Measurements from ENCODE around the gene NIPAL1. TPM values are rescaled to one million over a fixed set of nuclear protein-coding genes. Genes with fewer than 3 reads are reported as not detected.

Gene NIPAL1
- total RNA-seq, 1 donor from 2014 or later: 4.9 TPM

- no peaks in the 10 kb centered on the region for H3K27me3 Mint-ChIP-seq (ENCODE audit: low read depth, unreplicated experiment)
- no peak overlapping the region for H3K4me3 Mint-ChIP-seq (ENCODE audit: unreplicated experiment)
- Histone ChIP-seq H3K27me3 (ENCODE audit: insufficient read depth, low read length) (no peaks in the 10 kb centered on the region), H3K79me2 (ENCODE audit: insufficient read depth, low read length) (no peaks in the 10 kb centered on the region), H2AFZ (ENCODE audit: low read depth, low read length) (no peak overlapping the region), H3K4me2 (ENCODE audit: low read length) (no peak overlapping the region), H3K9ac (ENCODE audit: low read length) (no peak overlapping the region), H3K27ac (ENCODE audit: low read depth, low read length) (no peak overlapping the region), H3K4me3 (ENCODE audit: insufficient read depth, low read depth, low read length) (no peak overlapping the region), H3K4me1 (ENCODE audit: insufficient read depth, low read length) (peaks cover 23% of the 10 kb centered on the region), H3K9me3 (ENCODE audit: insufficient read depth, low read depth, low read length) (no peaks in the 10 kb centered on the region), H3K36me3 (ENCODE audit: insufficient read depth, low read length) (no peaks in the 10 kb centered on the region), H4K20me1 (ENCODE audit: insufficient read depth, low read length) (no peaks in the 10 kb centered on the region)
- TF ChIP-seq CTCF (IDR thresholded peaks at IDR 0.05; ENCODE audit: insufficient read depth, low read depth, low read length) (no peak), EZH2 (IDR thresholded peaks at IDR 0.05; ENCODE audit: insufficient read depth, low read length) (no peak)
- H3K9me3 Mint-ChIP-seq (ENCODE audit: unreplicated experiment): no peaks in the 10 kb centered on the region
- H3K4me1 Mint-ChIP-seq (ENCODE audit: low read depth, unreplicated experiment): peaks cover 20% of the 10 kb centered on the region
- FAIRE-seq: no peak
- no peak overlapping the region for H3K27ac Mint-ChIP-seq (ENCODE audit: unreplicated experiment)
- DNase-seq (ENCODE audit: low read depth): no peak
- H3K36me3 Mint-ChIP-seq (ENCODE audit: low read depth, unreplicated experiment): no peaks in the 10 kb centered on the region
Observed at GRCh38 chr4:48078425-48078824, 61.9 kb downstream of the NIPAL1 start.

GRCh38 chr4:48078862-48079655, 62.5 kb downstream of the NIPAL1 start:
- no peak for TF ChIP-seq CTCF (IDR thresholded peaks at IDR 0.05; ENCODE audit: insufficient read depth, low read depth, low read length)
- TF ChIP-seq EZH2 (IDR thresholded peaks at IDR 0.05; ENCODE audit: insufficient read depth, low read length): no peak
- Mint-ChIP-seq H3K4me3 (ENCODE audit: unreplicated experiment) (no peak overlapping the region), H3K4me1 (ENCODE audit: low read depth, unreplicated experiment) (peaks cover 20% of the 10 kb centered on the region), H3K27me3 (ENCODE audit: low read depth, unreplicated experiment) (no peaks in the 10 kb centered on the region), H3K36me3 (ENCODE audit: low read depth, unreplicated experiment) (no peaks in the 10 kb centered on the region), H3K27ac (ENCODE audit: unreplicated experiment) (no peak overlapping the region), H3K9me3 (ENCODE audit: unreplicated experiment) (no peaks in the 10 kb centered on the region)
- Histone ChIP-seq H3K27ac (ENCODE audit: low read depth, low read length) (peak overlapping the region; percentile 45), H3K27me3 (ENCODE audit: insufficient read depth, low read length) (no peaks in the 10 kb centered on the region), H3K4me3 (ENCODE audit: insufficient read depth, low read depth, low read length) (no peak overlapping the region), H3K9ac (ENCODE audit: low read length) (no peak overlapping the region), H3K36me3 (ENCODE audit: insufficient read depth, low read length) (no peaks in the 10 kb centered on the region), H3K4me1 (ENCODE audit: insufficient read depth, low read length) (peaks cover 23% of the 10 kb centered on the region), H3K79me2 (ENCODE audit: insufficient read depth, low read length) (no peaks in the 10 kb centered on the region), H2AFZ (ENCODE audit: low read depth, low read length) (no peak overlapping the region), H4K20me1 (ENCODE audit: insufficient read depth, low read length) (no peaks in the 10 kb centered on the region), H3K4me2 (ENCODE audit: low read length) (peak overlapping the region; percentile 69), H3K9me3 (ENCODE audit: insufficient read depth, low read depth, low read length) (no peaks in the 10 kb centered on the region)
- DNase-seq (ENCODE audit: low read depth) (no peak), FAIRE-seq (no peak)

GRCh38 chr4:48079972-48080391, 63.4 kb downstream of the NIPAL1 start:
- H3K9me3 Mint-ChIP-seq (ENCODE audit: unreplicated experiment): no peaks in the 10 kb centered on the region
- Histone ChIP-seq H3K9me3 (ENCODE audit: insufficient read depth, low read depth, low read length) (no peaks in the 10 kb centered on the region), H3K9ac (ENCODE audit: low read length) (no peak overlapping the region), H3K36me3 (ENCODE audit: insufficient read depth, low read length) (no peaks in the 10 kb centered on the region), H2AFZ (ENCODE audit: low read depth, low read length) (no peak overlapping the region), H3K4me3 (ENCODE audit: insufficient read depth, low read depth, low read length) (peak overlapping the region; percentile 7), H3K4me2 (ENCODE audit: low read length) (peak overlapping the region; percentile 69), H3K27ac (ENCODE audit: low read depth, low read length) (peak overlapping the region; percentile 45), H3K27me3 (ENCODE audit: insufficient read depth, low read length) (no peaks in the 10 kb centered on the region), H3K4me1 (ENCODE audit: insufficient read depth, low read length) (peaks cover 23% of the 10 kb centered on the region), H3K79me2 (ENCODE audit: insufficient read depth, low read length) (no peaks in the 10 kb centered on the region), H4K20me1 (ENCODE audit: insufficient read depth, low read length) (no peaks in the 10 kb centered on the region)
- H3K4me1 Mint-ChIP-seq (ENCODE audit: low read depth, unreplicated experiment): peaks cover 20% of the 10 kb centered on the region
- H3K36me3 Mint-ChIP-seq (ENCODE audit: low read depth, unreplicated experiment): no peaks in the 10 kb centered on the region
- no peaks in the 10 kb centered on the region for H3K27me3 Mint-ChIP-seq (ENCODE audit: low read depth, unreplicated experiment)
- H3K4me3 Mint-ChIP-seq (ENCODE audit: unreplicated experiment): no peak overlapping the region
- H3K27ac Mint-ChIP-seq (ENCODE audit: unreplicated experiment): no peak overlapping the region
- no peak for TF ChIP-seq CTCF (IDR thresholded peaks at IDR 0.05; ENCODE audit: insufficient read depth, low read depth, low read length)
- TF ChIP-seq EZH2 (IDR thresholded peaks at IDR 0.05; ENCODE audit: insufficient read depth, low read length): no peak
- no peak for FAIRE-seq
- DNase-seq (ENCODE audit: low read depth): peak; percentile 62

Data from astrocyte (in vitro differentiated cells and primary cell).